Kidney capillary endothelial cell (primary cell): Measurements from ENCODE around the gene SOCS1.

Experiments used
- DNase-seq: peaks from one replicate; pipeline ENCODE4 v3.0.0-alpha.2; 2018; ENCODE audit warnings: low spot score

Gene SOCS1

GRCh38 chr16:11285842-11286241 is 29.8 kb upstream of the SOCS1 start:
- no peak for DNase-seq

- DNase-seq = no peak
These were observed 27.8 kb upstream of the SOCS1 start for GRCh38 chr16:11283820-11284248.

- no peak for DNase-seq
These were observed 24.9 kb upstream of the SOCS1 start, which contains the start of gene PRM1 for GRCh38 chr16:11280616-11281522. Gene PRM1 (minus strand): TSS chr16:11281330. CDS start chr16:11281238, 92 bp downstream.

GRCh38 chr16:11278681-11279628 is 23.0 kb upstream of the SOCS1 start:
- DNase-seq = no peak

- DNase-seq = no peak
These were observed 21.8 kb upstream of the SOCS1 start for GRCh38 chr16:11277607-11278337.

GRCh38 chr16:11276896-11277593 is 21.0 kb upstream of the SOCS1 start:
- no peak for DNase-seq

- DNase-seq = no peak
These were observed 20.3 kb upstream of the SOCS1 start, which contains the start of gene PRM2 for GRCh38 chr16:11276143-11276895. Gene PRM2 (minus strand): TSS chr16:11276480. CDS start chr16:11276370, 110 bp downstream.

GRCh38 chr16:11274964-11275363 is 19.0 kb upstream of the SOCS1 start:
- DNase-seq = no peak

- no peak for DNase-seq
These were observed 17.8 kb upstream of the SOCS1 start for GRCh38 chr16:11273721-11274324.

GRCh38 chr16:11272921-11273720 is 17.1 kb upstream of the SOCS1 start, which contains the start of gene PRM3:
Gene PRM3 (minus strand): TSS chr16:11273629. CDS start chr16:11273595, 34 bp downstream.
- DNase-seq = no peak

- no peak for DNase-seq
These were observed 16.5 kb upstream of the SOCS1 start for GRCh38 chr16:11272484-11272883.

GRCh38 chr16:11271610-11272009 is 15.6 kb upstream of the SOCS1 start:
- DNase-seq = no peak

- no peak for DNase-seq
These were observed 14.7 kb upstream of the SOCS1 start for GRCh38 chr16:11270602-11271162.

GRCh38 chr16:11268921-11269375 is 12.9 kb upstream of the SOCS1 start, which contains the start of gene TNP2:
Gene TNP2 (minus strand): TSS chr16:11269325. CDS start chr16:11269262, 63 bp downstream.
- DNase-seq = no peak

- no peak for DNase-seq
These were observed 9.1 kb upstream of the SOCS1 start for GRCh38 chr16:11265124-11265523.

- no peak for DNase-seq
These were observed 8.3 kb upstream of the SOCS1 start for GRCh38 chr16:11264155-11264832.

GRCh38 chr16:11263737-11264136 is 7.7 kb upstream of the SOCS1 start:
- no peak for DNase-seq

GRCh38 chr16:11262915-11263314 is 6.9 kb upstream of the SOCS1 start:
- no peak for DNase-seq
